Endothelial cell of umbilical vein (primary cell): ENCODE results near the gene RPS29.

Experiments used
- POLR2A ChIP-seq: IDR thresholded peaks from 2 replicates; pipeline ENCODE4 v1.6.1; 2012; ENCODE audit warnings: low read depth, mild to moderate bottlenecking, control low read depth, low read length
- TF ChIP-seq, protein P1 (sequence below), 2 donors: IDR thresholded peaks; 1 replicate in 1 of 2; 2 replicates in 1 of 2; pipeline ENCODE4 v1.5.1; 2011; ENCODE audit warnings: low read length in 2 of 2, mild to moderate bottlenecking in 2 of 2, moderate library complexity in 2 of 2, control low read depth in 1 of 2, inconsistent platforms in 1 of 2, low read depth in 1 of 2; ENCODE audit not compliant: insufficient read depth in 1 of 2; ENCODE audit errors: extremely low read depth in 1 of 2

DNA sequence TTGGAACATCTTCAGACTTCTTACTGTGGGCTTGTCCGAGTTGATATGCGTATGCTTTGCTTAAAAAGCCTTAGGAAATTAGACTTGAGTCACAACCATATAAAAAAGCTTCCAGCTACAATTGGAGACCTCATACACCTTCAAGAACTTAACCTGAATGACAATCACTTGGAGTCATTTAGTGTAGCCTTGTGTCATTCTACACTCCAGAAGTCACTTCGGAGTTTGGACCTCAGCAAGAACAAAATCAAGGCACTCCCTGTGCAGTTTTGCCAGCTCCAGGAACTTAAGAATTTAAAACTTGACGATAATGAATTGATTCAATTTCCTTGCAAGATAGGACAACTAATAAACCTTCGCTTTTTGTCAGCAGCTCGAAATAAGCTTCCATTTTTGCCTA is 21.4 kb upstream of the RPS29 start:
- no peak for TF ChIP-seq POLR2A
- TF ChIP-seq, protein P1, sequence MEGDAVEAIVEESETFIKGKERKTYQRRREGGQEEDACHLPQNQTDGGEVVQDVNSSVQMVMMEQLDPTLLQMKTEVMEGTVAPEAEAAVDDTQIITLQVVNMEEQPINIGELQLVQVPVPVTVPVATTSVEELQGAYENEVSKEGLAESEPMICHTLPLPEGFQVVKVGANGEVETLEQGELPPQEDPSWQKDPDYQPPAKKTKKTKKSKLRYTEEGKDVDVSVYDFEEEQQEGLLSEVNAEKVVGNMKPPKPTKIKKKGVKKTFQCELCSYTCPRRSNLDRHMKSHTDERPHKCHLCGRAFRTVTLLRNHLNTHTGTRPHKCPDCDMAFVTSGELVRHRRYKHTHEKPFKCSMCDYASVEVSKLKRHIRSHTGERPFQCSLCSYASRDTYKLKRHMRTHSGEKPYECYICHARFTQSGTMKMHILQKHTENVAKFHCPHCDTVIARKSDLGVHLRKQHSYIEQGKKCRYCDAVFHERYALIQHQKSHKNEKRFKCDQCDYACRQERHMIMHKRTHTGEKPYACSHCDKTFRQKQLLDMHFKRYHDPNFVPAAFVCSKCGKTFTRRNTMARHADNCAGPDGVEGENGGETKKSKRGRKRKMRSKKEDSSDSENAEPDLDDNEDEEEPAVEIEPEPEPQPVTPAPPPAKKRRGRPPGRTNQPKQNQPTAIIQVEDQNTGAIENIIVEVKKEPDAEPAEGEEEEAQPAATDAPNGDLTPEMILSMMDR (IDR thresholded peaks at IDR 0.05; ENCODE audit: extremely low read depth in 1 of 2, insufficient read depth in 1 of 2, low read depth in 1 of 2, low read length in 2 of 2), result no peak
